ENCODE data around the gene NEUROG1.

The NEUROG1 gene

DNA sequence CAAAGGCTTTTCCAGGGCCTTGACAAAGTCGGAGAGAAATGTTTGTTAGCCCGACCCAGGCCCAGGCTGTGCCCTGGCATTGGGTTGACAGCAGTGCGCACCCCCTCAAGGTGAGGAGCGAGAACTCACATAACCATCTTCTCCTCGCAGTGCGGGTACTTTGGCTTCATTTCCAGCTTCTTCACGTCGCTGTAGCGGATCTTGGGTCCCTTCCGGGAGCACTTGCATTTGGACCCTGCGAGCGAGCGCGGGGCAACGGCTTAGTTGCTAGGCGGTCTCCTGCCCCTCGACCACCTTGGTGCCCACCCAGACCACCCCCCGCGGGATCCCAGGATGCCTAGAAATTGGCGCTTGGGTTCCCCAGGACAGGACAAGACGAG is 42.5 kb upstream of the NEUROG1 start:
- Mint-ChIP-seq H3K27ac (no peak overlapping the region), H3K4me3 (peak overlapping the region; percentile 54 to 76 (median 70)), H3K9me3 (no peaks in the 10 kb centered on the region), H3K36me3 (ENCODE audit: low read depth) (no peaks in the 10 kb centered on the region), H3K4me1 (peaks cover 11% of the 10 kb centered on the region), H3K27me3 (ENCODE audit: low read depth) (peaks cover 95% of the 10 kb centered on the region)
- TF ChIP-seq, protein P1, sequence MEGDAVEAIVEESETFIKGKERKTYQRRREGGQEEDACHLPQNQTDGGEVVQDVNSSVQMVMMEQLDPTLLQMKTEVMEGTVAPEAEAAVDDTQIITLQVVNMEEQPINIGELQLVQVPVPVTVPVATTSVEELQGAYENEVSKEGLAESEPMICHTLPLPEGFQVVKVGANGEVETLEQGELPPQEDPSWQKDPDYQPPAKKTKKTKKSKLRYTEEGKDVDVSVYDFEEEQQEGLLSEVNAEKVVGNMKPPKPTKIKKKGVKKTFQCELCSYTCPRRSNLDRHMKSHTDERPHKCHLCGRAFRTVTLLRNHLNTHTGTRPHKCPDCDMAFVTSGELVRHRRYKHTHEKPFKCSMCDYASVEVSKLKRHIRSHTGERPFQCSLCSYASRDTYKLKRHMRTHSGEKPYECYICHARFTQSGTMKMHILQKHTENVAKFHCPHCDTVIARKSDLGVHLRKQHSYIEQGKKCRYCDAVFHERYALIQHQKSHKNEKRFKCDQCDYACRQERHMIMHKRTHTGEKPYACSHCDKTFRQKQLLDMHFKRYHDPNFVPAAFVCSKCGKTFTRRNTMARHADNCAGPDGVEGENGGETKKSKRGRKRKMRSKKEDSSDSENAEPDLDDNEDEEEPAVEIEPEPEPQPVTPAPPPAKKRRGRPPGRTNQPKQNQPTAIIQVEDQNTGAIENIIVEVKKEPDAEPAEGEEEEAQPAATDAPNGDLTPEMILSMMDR (IDR thresholded peaks at IDR 0.05; ENCODE audit: unreplicated experiment in 3 of 3), result no peak

GRCh38 chr5:135577421-135577820 is 41.7 kb upstream of the NEUROG1 start:
- Mint-ChIP-seq H3K27me3 (ENCODE audit: low read depth) (peaks cover 95% of the 10 kb centered on the region), H3K27ac (no peak overlapping the region), H3K4me3 (peak overlapping the region; percentile 32 to 76 (median 70)), H3K9me3 (no peaks in the 10 kb centered on the region), H3K4me1 (peaks cover 14% of the 10 kb centered on the region), H3K36me3 (ENCODE audit: low read depth) (no peaks in the 10 kb centered on the region)
- TF ChIP-seq, protein P1 (IDR thresholded peaks at IDR 0.05; ENCODE audit: unreplicated experiment in 3 of 3), result no peak

- no peak overlapping the region for H3K27ac Mint-ChIP-seq
- no peaks in the 10 kb centered on the region for H3K9me3 Mint-ChIP-seq
- no peaks in the 10 kb centered on the region for H3K36me3 Mint-ChIP-seq (ENCODE audit: low read depth)
- H3K4me1 Mint-ChIP-seq, result peaks cover 21% of the 10 kb centered on the region
- peaks cover 88% of the 10 kb centered on the region for H3K27me3 Mint-ChIP-seq (ENCODE audit: low read depth)
- TF ChIP-seq, protein P1 (IDR thresholded peaks at IDR 0.05; ENCODE audit: unreplicated experiment in 3 of 3), result no peak
- no peak overlapping the region for H3K4me3 Mint-ChIP-seq
Observed at GRCh38 chr5:135576075-135576599, 40.4 kb upstream of the NEUROG1 start.

DNA sequence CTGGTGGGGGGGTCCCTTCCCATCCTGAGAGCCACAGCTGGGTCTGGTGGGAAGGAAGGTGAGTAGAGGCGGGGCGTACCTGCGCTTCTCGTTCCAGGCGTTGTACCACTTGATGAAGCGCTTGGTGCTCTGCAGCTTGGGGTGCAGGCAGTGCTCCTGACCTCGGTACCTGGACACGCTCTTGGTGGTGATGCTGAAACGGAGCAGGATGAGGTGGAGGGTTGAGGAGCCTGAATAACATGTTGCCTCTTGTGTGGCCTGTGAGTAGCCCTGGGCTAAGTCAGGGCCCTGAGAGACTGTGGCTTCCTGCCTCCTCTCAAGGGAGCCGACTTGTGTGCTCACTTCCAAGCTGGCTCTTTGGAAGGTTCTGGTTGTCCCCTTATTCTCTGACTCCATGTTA is 38.7 kb upstream of the NEUROG1 start:
- H3K27ac Mint-ChIP-seq, result no peak overlapping the region
- TF ChIP-seq, protein P1 (IDR thresholded peaks at IDR 0.05; ENCODE audit: unreplicated experiment in 3 of 3), result no peak

GRCh38 chr5:135571902-135572301 is 36.1 kb upstream of the NEUROG1 start:
- Mint-ChIP-seq H3K9me3 (no peaks in the 10 kb centered on the region), H3K36me3 (ENCODE audit: low read depth) (no peaks in the 10 kb centered on the region), H3K27ac (peak overlapping the region; percentile 37 to 67 (median 44)), H3K4me1 (peaks cover 48% of the 10 kb centered on the region), H3K4me3 (no peak overlapping the region), H3K27me3 (ENCODE audit: low read depth) (peaks cover 64% of the 10 kb centered on the region)
- TF ChIP-seq, protein P1 (IDR thresholded peaks at IDR 0.05; ENCODE audit: unreplicated experiment in 3 of 3), result no peak

More for the DNA sequence above, 38.7 kb upstream of the NEUROG1 start:
- Mint-ChIP-seq H3K4me3 (no peak overlapping the region), H3K36me3 (ENCODE audit: low read depth) (no peaks in the 10 kb centered on the region), H3K4me1 (peaks cover 34% of the 10 kb centered on the region), H3K9me3 (no peaks in the 10 kb centered on the region), H3K27me3 (ENCODE audit: low read depth) (peaks cover 85% of the 10 kb centered on the region)

- no peak overlapping the region for H3K4me3 Mint-ChIP-seq
- H3K36me3 Mint-ChIP-seq (ENCODE audit: low read depth), result no peaks in the 10 kb centered on the region
- H3K27me3 Mint-ChIP-seq (ENCODE audit: low read depth), result peaks cover 60% of the 10 kb centered on the region
- H3K9me3 Mint-ChIP-seq, result no peaks in the 10 kb centered on the region
- TF ChIP-seq, protein P1 (IDR thresholded peaks at IDR 0.05; ENCODE audit: unreplicated experiment in 3 of 3), result no peak
- peak overlapping the region; percentile 33 to 68 (median 67) for H3K27ac Mint-ChIP-seq
- peaks cover 51% of the 10 kb centered on the region for H3K4me1 Mint-ChIP-seq
Observed at GRCh38 chr5:135571066-135571609, 35.4 kb upstream of the NEUROG1 start.

Data from nephron (organoid).